HG02981 (cell line): ENCODE results near the gene COL23A1.

Experiments used
- ATAC-seq: cut with Tn5 transposase; IDR thresholded peaks from one replicate; pipeline ENCODE4 v1.9.1; 2021; ENCODE audit warnings: mild to moderate bottlenecking, moderate library complexity; ENCODE audit not compliant: unreplicated experiment

The COL23A1 gene

DNA sequence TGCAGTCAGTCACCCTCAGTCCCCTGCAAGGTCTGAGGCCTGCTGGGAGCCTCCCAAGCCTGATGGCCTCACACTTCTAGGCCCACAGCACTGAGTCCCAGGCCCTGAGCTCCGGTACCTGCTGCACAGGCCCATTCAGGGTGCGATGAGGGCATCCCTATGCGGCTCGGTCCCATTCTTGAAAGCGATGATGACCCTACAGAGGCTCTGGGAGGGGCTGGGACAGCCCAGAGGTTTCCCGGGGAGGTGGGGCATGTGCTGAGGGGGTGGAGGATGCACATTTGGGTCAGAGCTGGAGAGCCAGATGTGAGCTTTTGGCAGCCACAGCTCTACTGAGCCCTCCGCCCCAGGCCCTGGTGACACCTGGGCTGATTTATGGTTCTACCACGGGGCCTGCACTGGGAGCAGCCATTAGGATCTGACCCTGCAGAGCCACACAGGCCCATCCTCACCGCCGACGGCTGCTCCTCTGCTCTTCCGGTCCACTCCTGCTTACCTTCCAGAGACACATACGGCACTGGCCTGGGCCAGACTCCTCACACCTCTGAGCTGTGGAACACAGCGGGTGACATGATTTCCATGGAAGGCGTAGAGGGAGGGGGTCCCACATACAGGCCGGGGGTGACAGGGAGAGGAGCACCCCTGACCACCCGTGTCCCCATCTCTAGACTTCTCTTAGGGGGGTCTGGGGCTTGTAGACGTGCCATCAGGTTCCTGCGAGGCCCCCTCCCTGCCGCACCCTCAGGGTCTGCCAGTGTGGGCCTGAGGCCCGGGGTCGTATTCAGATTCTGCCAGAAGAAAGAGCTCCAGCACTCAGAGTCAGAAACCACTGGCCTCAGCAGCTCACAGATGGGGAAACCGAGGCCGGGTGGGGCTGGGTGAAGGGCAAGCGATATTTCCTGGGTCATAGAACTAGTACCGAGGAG lies 53.4 kb downstream of the COL23A1 start:
- ATAC-seq: no peak

- no peak for ATAC-seq
These were observed 54.7 kb downstream of the COL23A1 start for GRCh38 chr5:178535299-178536175.

DNA sequence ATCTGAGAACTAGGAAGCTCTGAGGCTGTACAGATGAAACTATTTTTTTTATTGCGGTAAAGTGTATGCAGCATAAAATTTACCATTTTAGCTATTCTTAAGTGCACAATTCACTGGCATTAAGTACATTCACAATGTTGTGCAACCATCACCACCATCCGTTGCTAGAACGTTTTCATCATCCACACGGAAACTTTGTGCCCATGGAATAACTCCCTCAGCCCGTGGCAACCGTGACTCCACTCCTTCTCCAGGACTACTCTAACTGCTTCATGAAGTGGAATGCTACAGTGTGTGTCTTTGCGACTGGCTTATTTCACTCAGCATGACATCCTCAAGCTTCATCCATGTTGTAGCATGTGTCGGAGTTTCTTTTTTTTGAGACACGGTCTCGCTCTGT lies 57.1 kb downstream of the COL23A1 start:
- ATAC-seq: no peak

GRCh38 chr5:178532666-178533065 lies 57.5 kb downstream of the COL23A1 start:
- ATAC-seq: no peak

DNA sequence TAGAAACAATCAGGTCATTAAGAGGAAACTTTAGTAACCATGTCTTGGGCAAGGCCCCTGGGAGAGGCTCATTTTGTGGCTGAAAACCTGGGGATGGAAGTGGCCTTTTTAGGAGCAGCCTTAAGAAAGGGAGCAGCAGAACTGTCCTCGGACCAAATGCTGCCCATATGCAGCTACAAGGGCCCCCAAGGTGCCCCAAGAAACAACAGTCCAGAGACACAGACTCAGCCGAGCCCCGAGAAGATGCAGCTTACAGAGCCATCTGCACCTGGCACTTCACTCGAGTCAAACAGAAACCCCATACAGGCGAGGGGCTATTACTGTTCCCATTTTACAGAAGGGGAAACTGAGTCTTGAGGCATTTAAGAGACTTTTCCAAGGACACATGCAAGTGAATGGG lies 58.0 kb downstream of the COL23A1 start:
- no peak for ATAC-seq

GRCh38 chr5:178531786-178532185 lies 58.4 kb downstream of the COL23A1 start:
- ATAC-seq: no peak

DNA sequence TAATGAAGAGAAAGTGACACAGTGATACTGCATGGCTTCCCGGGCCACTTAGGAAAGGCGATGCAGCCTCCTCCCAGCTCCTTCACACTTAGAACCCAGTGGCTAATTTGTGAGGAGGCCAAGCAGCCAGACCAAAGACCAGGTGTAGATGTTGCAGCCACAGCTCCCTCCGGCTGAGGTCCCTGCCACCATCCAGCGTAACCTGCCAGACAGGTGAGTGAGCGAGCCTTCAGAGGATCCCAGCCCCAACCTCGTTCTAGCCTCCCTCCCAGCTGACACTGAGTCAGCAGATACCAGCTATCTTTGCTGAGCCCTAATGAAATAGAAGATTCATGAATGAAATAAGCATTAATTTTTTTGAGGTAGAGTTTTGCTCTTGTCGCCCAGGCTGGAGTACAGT lies 59.7 kb downstream of the COL23A1 start:
- no peak for ATAC-seq

- ATAC-seq: no peak
These were observed 61.1 kb downstream of the COL23A1 start for GRCh38 chr5:178529080-178529479.

DNA sequence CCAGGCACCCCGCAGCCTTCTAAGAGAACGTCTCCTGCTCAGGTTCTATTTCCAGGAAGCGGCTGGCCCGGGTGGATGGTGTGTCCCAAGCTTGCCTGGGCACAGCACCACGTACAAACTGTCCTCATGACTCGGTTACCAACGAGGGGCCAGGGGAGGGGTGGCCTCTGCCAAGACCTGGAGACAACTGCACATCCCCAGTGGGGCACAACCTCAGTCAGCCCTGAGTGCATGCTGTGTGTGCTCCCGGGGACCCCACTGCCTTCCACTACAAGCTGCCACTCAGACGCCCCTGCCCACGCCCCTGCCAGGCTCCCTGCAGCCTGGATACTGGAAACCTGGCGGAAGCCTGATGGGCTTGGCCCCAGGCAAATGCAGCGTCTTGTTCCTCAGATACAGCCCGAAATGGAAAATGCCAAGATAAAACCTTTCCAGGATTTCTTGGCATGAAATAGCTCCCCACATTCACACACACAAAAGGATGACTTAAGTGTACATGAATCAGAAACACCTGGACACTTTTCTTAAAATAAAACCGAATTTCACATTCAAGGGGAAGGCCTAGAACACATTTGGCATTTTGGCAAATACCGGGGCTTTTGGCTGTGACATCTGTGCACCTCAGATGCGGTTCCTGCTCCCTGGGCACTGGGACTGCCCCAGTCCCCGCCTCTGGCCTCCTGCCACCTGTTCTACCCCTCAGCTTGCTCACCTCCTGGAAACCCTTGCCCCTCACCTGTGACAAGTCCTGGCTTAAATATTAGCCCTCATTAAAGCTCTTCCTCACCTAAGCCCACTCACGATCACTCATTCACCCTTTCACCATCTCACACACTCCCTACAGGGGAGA lies 62.5 kb downstream of the COL23A1 start:
- no peak for ATAC-seq

GRCh38 chr5:178526773-178527457 lies 63.3 kb downstream of the COL23A1 start:
- ATAC-seq: no peak

GRCh38 chr5:178525906-178526732 lies 64.1 kb downstream of the COL23A1 start:
- no peak for ATAC-seq

- ATAC-seq: no peak
These were observed 65.9 kb downstream of the COL23A1 start for GRCh38 chr5:178524093-178524882.

- no peak for ATAC-seq
These were observed 67.8 kb downstream of the COL23A1 start for GRCh38 chr5:178522361-178522760.

DNA sequence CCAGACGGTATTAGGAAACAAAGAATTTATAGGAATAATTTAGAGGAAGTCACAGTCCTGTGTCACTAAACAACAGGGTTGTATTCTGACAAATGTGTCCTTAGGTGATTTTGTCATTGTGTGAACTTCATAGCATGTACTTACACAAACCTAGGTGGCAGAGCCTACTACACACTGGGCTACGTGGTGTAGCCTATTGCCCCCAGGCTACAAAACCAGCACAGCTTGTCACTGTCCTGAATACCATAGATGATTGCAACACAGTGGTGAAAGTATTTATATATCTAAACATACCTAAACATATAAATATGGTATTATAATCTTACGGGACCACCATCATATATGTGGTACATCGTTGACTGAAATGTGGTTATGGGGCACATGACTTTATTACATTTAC lies 69.3 kb downstream of the COL23A1 start:
- ATAC-seq: no peak

GRCh38 chr5:178519804-178520203 lies 70.4 kb downstream of the COL23A1 start:
- ATAC-seq: no peak

- no peak for ATAC-seq
These were observed 71.0 kb downstream of the COL23A1 start for GRCh38 chr5:178519155-178519554.

DNA sequence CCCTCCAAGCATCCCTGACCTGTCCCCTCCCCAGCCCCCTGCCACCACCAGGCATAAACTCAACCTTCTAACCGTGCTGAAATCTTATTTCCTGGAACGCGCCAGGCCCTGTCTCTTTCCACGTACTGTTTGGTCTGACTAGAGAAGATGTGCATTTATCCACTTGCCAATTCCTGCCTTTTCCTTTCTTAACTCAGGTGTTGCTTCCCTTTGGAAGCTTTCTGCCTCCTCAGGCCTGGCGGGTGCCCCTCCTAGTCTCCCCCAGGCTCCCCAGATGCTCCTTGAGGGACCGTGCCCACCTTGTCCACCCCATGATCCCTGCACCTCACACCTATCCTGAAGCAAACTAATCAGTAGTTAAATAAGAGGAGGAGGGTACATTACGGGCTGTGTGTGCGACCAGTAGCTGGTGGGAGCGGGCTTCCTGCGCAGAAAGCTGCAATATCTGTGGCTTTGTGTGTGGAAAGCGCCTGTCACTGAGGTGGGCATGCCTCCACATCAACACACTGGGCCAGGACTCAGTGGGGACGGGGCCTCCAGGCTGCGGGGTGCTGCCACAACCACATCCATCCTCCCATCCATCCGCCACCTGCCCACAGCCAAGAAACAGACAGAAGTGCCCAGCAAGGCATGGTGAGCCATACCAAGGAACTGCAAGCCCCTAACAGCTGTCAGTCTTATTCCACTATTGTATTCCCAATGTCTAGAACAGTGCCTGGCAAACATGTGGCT lies 73.5 kb downstream of the COL23A1 start:
- ATAC-seq: no peak
